ENCODE results near the gene RUNX3.

GRCh38 chr1:24870551-24871195 is 59.4 kb downstream of the RUNX3 start:
- TF ChIP-seq HDAC2 (IDR thresholded peaks at IDR 0.05; ENCODE audit: borderline replicate concordance in 1 of 2, low read depth in 2 of 2, low read length in 2 of 2) = no peak
- TF ChIP-seq CTCF (IDR thresholded peaks at IDR 0.05; ENCODE audit: control extremely low read depth in 1 of 3, insufficient read depth in 1 of 3, low read depth in 1 of 3, low read length in 3 of 3) = no peak
- TF ChIP-seq POLR2A (IDR thresholded peaks at IDR 0.05; ENCODE audit: control extremely low read depth in 1 of 2, low read depth in 2 of 2, low read length in 2 of 2) = no peak
- no peak for TF ChIP-seq USF2 (IDR thresholded peaks at IDR 0.05; ENCODE audit: low read length)
- TF ChIP-seq ATF3 (IDR thresholded peaks at IDR 0.05; ENCODE audit: insufficient read depth, low read depth, low read length) = no peak
- no peak for TF ChIP-seq ZNF274 (IDR thresholded peaks at IDR 0.05; ENCODE audit: borderline replicate concordance, extremely low read depth, low read length)
- no peak for TF ChIP-seq EZH2 (IDR thresholded peaks at IDR 0.05; ENCODE audit: low read depth, low read length, severe bottlenecking)
- TF ChIP-seq TAF1 (IDR thresholded peaks at IDR 0.05; ENCODE audit: low read depth, low read length) = no peak
- no peak for TF ChIP-seq ASH2L (IDR thresholded peaks at IDR 0.05; ENCODE audit: low read length)
- TF ChIP-seq CEBPB (IDR thresholded peaks at IDR 0.05; ENCODE audit: low read depth, low read length) = no peak
- no peak for TF ChIP-seq CHD2 (IDR thresholded peaks at IDR 0.05; ENCODE audit: low read length)
- TF ChIP-seq EP300 (IDR thresholded peaks at IDR 0.05; ENCODE audit: borderline replicate concordance in 1 of 2, low read depth in 2 of 2, low read length in 2 of 2) = no peak
- TF ChIP-seq GABPA (IDR thresholded peaks at IDR 0.05; ENCODE audit: borderline replicate concordance, insufficient read depth, low read length) = no peak

Measured in H1 (cell line).